ENCODE data around the gene GDF10.

Gene GDF10

DNA sequence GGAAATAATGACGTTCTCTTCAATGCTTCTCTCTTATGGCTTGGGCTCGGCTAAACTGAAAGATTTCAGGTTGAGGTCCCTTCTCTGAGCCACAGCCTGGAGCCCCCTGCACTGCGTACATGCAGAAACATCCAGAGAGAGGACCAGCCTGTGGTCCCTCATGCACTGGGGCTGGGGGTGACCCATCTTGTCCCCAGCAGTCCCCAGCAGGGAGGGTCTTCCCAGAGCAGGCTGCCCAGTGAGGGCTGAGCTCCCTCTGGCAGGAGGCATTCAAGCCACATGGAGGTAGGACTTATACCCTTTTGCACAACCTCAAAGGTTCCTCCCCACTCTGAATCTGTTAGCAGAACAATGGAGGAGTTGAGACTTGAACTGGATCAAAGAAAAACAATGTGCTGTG, 7.4 kb downstream of the GDF10 start:
- peaks cover 25% of the 10 kb centered on the region for H3K4me1 Mint-ChIP-seq
- H3K27ac Mint-ChIP-seq = no peak overlapping the region
- CTCF ChIA-PET = interaction anchor here (0.7 to 10.2 kb wide), 6 partner anchors 10 to 283 kb away, joined by 3 to 288 read pairs (median 4); no protein-coding TSS in a partner anchor

DNA sequence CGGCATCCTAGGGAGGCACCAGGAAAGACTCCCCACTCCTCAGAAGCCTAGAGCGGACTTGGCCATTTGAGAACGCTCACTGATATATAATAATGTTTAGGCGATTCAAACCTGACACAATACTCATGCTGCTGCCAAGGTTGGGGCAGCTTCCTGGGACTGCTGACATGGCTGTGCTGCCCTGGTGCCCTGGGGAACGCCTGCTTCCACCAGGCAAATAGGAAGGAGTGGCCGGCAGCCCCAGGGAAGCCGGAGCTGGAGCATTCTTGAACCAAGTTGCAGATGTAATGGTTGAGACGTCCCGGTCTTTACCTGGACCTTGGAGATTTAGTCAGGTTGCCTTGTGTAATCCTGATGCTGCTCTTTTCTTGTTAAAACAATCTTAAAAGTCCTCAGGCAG, 8.8 kb downstream of the GDF10 start:
- Mint-ChIP-seq H3K27ac (no peak overlapping the region), H3K4me1 (peaks cover 25% of the 10 kb centered on the region), H3K9me3 (no peaks in the 10 kb centered on the region)

More for the DNA sequence above, 7.4 kb downstream of the GDF10 start:
- H3K36me3 Mint-ChIP-seq = no peaks in the 10 kb centered on the region
- H3K4me3 Mint-ChIP-seq = no peak overlapping the region
- peaks cover 25% of the 10 kb centered on the region for H3K27me3 Mint-ChIP-seq
- H3K9me3 Mint-ChIP-seq = no peaks in the 10 kb centered on the region
- no peak for DNase-seq

DNA sequence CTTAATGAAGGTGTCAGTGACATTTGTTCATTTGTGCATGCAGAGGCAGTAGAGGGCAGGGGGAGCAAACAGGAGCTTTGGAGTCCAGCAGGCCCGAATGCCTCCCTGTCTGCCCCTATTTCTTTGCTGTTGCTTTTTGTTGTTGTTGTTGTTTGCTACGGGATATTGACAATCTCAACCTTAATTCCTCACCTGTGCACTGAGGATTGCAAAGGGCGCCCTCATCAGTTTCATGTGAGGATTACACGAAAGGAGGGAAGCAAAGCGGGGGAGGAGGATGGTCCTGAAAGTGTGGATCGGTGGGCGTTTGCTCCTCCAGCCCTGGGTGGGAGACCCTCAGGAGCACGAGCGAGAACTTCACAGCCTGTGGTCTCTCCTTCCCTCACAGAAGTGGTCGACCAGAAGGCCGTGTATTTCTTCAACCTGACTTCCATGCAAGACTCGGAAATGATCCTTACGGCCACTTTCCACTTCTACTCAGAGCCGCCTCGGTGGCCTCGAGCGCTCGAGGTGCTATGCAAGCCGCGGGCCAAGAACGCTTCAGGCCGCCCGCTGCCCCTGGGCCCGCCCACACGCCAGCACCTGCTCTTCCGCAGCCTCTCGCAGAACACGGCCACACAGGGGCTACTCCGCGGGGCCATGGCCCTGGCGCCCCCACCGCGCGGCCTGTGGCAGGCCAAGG, 9.6 kb downstream of the GDF10 start:
- H3K4me3 Mint-ChIP-seq = no peak overlapping the region
- peaks cover 25% of the 10 kb centered on the region for H3K4me1 Mint-ChIP-seq
- CTCF ChIA-PET = interaction anchor here (0.9 to 10.2 kb wide), 3 partner anchors 31 to 261 kb away, joined by 3 to 288 read pairs (median 34); no protein-coding TSS in a partner anchor
- peaks cover 16% of the 10 kb centered on the region for H3K27me3 Mint-ChIP-seq
- DNase-seq = peak; percentile 36
- no peak overlapping the region for H3K27ac Mint-ChIP-seq
- no peaks in the 10 kb centered on the region for H3K9me3 Mint-ChIP-seq
- no peaks in the 10 kb centered on the region for H3K36me3 Mint-ChIP-seq

More for the DNA sequence above, 8.8 kb downstream of the GDF10 start:
- H3K27me3 Mint-ChIP-seq = peaks cover 16% of the 10 kb centered on the region
- no peaks in the 10 kb centered on the region for H3K36me3 Mint-ChIP-seq
- CTCF ChIA-PET = interaction anchor here (10.2 kb wide), 1 partner anchor 260 kb away, joined by 288 read pairs; no protein-coding TSS in a partner anchor
- H3K4me3 Mint-ChIP-seq = no peak overlapping the region
- DNase-seq = no peak

DNA sequence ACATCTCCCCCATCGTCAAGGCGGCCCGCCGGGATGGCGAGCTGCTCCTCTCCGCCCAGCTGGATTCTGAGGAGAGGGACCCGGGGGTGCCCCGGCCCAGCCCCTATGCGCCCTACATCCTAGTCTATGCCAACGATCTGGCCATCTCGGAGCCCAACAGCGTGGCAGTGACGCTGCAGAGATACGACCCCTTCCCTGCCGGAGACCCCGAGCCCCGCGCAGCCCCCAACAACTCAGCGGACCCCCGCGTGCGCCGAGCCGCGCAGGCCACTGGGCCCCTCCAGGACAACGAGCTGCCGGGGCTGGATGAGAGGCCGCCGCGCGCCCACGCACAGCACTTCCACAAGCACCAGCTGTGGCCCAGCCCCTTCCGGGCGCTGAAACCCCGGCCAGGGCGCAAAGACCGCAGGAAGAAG, 10.1 kb downstream of the GDF10 start:
- peaks cover 16% of the 10 kb centered on the region for H3K27me3 Mint-ChIP-seq
- H3K4me1 Mint-ChIP-seq = peaks cover 25% of the 10 kb centered on the region
- CTCF ChIA-PET = interaction anchor here (0.9 to 10.2 kb wide), 3 partner anchors 32 to 262 kb away, joined by 3 to 288 read pairs (median 34); no protein-coding TSS in a partner anchor
- H3K9me3 Mint-ChIP-seq = no peaks in the 10 kb centered on the region
- DNase-seq = no peak
- no peak overlapping the region for H3K27ac Mint-ChIP-seq
- no peak overlapping the region for H3K4me3 Mint-ChIP-seq
- no peaks in the 10 kb centered on the region for H3K36me3 Mint-ChIP-seq

DNA sequence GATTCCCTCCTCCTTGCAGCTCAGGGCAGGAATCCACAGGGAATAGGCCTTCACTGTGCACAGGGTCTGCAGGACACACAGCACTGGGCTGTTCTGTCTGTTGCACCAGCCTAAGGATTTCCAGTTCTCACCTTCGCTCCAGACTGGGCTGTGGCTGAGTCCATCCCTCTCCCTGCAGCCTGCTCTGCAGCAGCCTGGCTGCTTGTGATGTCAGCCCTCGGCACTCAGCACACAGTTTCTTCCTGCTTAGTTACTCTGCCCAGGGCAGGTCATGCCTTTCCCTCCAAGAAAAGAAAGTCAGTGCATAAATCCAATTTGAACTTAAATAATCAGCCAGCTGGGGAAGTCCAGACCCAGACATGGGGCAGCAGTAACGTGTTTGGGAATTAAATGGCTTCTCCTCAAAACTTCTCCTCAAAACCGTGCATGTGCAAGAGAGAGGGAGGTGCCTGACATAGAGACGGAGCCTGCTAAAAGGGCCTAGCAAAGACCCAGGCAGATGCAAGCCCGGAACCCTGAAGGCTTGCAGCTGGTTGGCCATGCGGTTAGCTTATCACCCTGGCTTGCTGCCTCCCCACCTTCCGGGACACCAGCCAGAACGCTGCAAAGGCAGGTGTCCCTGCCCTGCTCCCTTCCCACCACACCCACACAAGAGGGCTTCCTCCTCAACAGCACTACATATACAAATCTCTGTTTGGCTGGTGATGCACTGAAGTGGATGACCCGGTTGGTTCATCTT, 11.4 kb downstream of the GDF10 start:
- Mint-ChIP-seq H3K27me3 (peaks cover 20% of the 10 kb centered on the region), H3K9me3 (no peaks in the 10 kb centered on the region), H3K36me3 (no peaks in the 10 kb centered on the region), H3K4me1 (peaks cover 25% of the 10 kb centered on the region), H3K27ac (peak overlapping the region; percentile 87), H3K4me3 (peak overlapping the region; percentile 21)
- CTCF ChIA-PET = interaction anchor here (0.7 to 10.2 kb wide), 30 partner anchors 8 to 290 kb away, joined by 3 to 288 read pairs (median 4); no protein-coding TSS in a partner anchor
- DNase-seq = peak; percentile 81

DNA sequence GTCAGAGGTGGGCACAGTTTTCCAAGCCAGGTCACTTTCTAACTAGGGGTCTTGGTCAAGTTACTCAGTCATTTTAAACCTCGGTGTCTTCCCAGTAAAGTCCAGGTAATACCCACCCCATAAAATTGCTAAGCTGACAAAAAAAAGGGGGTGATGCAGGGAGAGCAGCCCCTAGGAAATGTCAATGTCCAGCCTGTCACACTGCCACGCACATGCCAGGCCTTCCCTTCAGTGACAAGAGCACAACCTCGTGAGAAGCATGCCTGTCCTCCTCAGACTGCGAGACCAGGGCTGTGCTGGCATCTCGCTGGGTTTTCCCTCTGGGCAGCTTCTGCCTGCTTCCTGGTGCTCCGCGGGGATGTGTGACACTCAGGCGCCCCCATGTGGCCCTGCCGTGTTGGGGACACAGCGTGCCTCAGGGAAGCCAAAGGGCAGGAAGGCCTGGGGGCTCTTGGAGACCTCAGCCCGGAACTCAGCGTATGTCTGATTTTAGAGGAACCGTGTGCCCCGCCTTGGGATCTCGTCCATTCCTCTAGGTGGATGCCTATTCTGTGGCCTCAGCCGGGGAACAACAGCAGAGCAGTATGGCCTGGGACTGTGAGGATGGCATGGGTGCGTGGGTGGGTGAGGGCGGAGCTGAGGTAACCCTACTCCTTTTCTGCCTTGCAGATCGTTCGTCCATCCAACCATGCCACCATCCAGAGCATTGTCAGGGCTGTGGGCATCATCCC, 12.1 kb downstream of the GDF10 start:
- Mint-ChIP-seq H3K4me1 (peaks cover 25% of the 10 kb centered on the region), H3K27ac (peak overlapping the region; percentile 87)

DNA sequence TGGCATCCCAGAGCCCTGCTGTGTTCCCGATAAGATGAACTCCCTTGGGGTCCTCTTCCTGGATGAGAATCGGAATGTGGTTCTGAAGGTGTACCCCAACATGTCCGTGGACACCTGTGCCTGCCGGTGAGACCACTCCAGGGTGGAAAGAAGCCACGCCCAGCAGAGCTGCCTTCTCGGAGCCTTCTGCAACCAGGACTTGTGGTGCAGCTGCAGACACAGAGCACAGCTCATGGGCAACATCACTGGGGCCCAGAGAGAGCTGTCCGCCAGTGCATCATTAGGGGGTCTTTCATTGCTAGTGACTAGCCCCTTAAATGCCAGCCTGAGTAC, 12.6 kb downstream of the GDF10 start:
- no peak overlapping the region for H3K27ac Mint-ChIP-seq
- no peaks in the 10 kb centered on the region for H3K36me3 Mint-ChIP-seq
- H3K9me3 Mint-ChIP-seq = no peaks in the 10 kb centered on the region
- DNase-seq = no peak
- no peak overlapping the region for H3K4me3 Mint-ChIP-seq
- peaks cover 11% of the 10 kb centered on the region for H3K27me3 Mint-ChIP-seq
- peaks cover 25% of the 10 kb centered on the region for H3K4me1 Mint-ChIP-seq
- CTCF ChIA-PET = interaction anchor here (0.9 to 10.2 kb wide), 12 partner anchors 9 to 291 kb away, joined by 3 to 288 read pairs (median 8); no protein-coding TSS in a partner anchor

More for the DNA sequence above, 12.1 kb downstream of the GDF10 start:
- CTCF ChIA-PET = interaction anchor here (0.8 to 10.2 kb wide), 29 partner anchors 8 to 290 kb away, joined by 3 to 288 read pairs (median 4); no protein-coding TSS in a partner anchor
- Mint-ChIP-seq H3K27me3 (peaks cover 15% of the 10 kb centered on the region), H3K9me3 (no peaks in the 10 kb centered on the region), H3K4me3 (peak overlapping the region; percentile 21), H3K36me3 (no peaks in the 10 kb centered on the region)
- DNase-seq = peak; percentile 91

DNA sequence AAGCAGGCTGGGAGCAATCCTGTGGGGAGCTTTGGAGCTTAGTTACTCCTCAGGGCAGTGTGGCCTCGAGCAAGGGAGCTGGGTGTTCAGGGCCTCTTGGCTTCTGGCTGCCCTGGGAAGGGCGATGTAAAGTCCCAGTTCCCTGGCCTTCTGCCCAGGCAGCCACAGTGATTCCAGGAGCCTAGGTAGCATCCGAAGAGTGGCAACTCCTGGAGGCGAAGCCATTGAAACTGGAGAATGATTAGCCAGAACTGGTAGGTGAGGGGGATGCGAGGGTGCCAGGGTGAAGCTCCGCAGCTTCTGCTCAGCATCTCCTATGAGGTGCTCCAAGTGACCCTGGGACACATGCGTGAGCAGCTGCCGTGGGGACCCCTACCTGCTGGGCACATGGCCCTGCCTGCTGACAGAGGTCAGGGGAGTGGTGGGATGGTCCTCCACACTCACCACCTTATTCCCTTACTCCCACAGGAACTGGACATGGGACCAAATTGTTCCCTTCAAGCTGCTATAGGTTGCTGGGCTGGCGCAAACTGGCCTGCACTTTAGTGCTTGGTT, 14.5 kb downstream of the GDF10 start:
- CTCF ChIA-PET = interaction anchor here (0.9 to 10.2 kb wide), 6 partner anchors 9 to 293 kb away, joined by 3 to 288 read pairs (median 22); no protein-coding TSS in a partner anchor
- peaks cover 22% of the 10 kb centered on the region for H3K4me1 Mint-ChIP-seq
- no peaks in the 10 kb centered on the region for H3K9me3 Mint-ChIP-seq
- peaks cover 4% of the 10 kb centered on the region for H3K27me3 Mint-ChIP-seq
- H3K27ac Mint-ChIP-seq = no peak overlapping the region
- DNase-seq = no peak
- H3K4me3 Mint-ChIP-seq = no peak overlapping the region
- no peaks in the 10 kb centered on the region for H3K36me3 Mint-ChIP-seq

DNA sequence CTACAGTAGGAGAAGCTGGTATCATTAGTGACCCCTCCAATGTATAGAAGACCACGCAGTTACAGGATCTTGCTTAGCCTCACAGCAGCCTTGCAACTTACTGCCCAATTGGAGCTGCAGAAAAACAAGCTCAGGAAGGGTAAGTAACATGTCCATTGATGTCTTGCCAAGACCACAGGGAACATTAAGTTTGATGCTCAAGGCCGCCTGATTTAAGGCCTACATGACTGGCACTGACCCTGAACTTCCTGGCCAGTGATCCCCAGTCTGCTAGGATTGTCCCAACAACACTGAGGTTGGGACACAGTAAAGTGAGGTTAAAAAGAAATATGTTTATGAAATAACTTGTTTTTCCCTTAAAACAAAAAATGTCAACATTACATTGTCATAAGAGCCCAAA, 15.4 kb downstream of the GDF10 start:
- Mint-ChIP-seq H3K9me3 (no peaks in the 10 kb centered on the region), H3K27ac (no peak overlapping the region), H3K4me3 (no peak overlapping the region), H3K4me1 (peaks cover 19% of the 10 kb centered on the region), H3K27me3 (peaks cover 4% of the 10 kb centered on the region), H3K36me3 (no peaks in the 10 kb centered on the region)
- CTCF ChIA-PET = interaction anchor here (0.9 to 10.2 kb wide), 3 partner anchors 26 to 291 kb away, joined by 3 to 288 read pairs (median 4); no protein-coding TSS in a partner anchor
- DNase-seq = no peak

DNA sequence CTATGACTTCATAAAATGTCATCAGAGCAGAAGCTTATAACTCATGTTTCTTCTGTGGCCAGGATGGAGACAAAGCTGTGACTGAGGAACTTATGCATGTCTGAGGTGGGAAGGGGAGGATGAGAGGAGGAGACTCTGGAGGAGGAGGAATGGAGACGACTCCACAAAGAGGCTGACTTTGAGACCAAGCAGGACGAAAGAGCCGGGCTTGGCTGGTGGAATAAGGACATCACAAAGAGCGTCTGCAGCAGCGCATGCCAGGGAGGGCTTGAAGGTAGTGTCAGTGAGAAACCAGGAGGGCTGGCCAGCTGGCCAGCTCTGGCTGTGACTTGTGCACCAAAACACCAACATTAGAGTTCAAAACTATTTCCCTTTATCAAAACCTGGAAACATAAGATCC, 16.1 kb downstream of the GDF10 start:
- H3K36me3 Mint-ChIP-seq = no peaks in the 10 kb centered on the region
- peaks cover 4% of the 10 kb centered on the region for H3K27me3 Mint-ChIP-seq
- no peaks in the 10 kb centered on the region for H3K9me3 Mint-ChIP-seq
- no peak overlapping the region for H3K27ac Mint-ChIP-seq
- DNase-seq = no peak
- H3K4me3 Mint-ChIP-seq = no peak overlapping the region
- CTCF ChIA-PET = interaction anchor here (1.2 to 10.2 kb wide), 2 partner anchors 25 to 268 kb away, joined by 4 to 288 read pairs; no protein-coding TSS in a partner anchor
- H3K4me1 Mint-ChIP-seq = peaks cover 12% of the 10 kb centered on the region

DNA sequence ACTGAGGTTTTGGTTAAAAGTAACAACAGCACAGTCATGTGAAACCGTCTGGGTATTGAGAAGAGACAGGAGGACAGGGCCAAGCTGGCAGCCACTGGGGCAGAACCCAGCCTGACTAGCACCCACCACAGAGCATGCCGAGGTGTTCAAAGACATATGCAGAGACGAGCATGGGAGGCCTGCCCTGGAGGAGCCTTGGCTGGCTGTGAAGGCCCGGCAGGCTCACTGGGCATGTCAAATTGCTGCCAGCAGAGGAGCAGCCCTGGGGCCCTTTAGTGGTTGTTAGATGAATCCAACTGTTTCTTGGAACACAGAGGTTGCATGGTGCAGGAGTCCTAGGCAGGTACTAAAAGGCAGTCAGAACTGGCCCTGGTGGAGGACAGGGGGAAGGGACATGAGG, 17.3 kb downstream of the GDF10 start:
- H3K36me3 Mint-ChIP-seq = no peaks in the 10 kb centered on the region
- H3K9me3 Mint-ChIP-seq = no peaks in the 10 kb centered on the region

DNA sequence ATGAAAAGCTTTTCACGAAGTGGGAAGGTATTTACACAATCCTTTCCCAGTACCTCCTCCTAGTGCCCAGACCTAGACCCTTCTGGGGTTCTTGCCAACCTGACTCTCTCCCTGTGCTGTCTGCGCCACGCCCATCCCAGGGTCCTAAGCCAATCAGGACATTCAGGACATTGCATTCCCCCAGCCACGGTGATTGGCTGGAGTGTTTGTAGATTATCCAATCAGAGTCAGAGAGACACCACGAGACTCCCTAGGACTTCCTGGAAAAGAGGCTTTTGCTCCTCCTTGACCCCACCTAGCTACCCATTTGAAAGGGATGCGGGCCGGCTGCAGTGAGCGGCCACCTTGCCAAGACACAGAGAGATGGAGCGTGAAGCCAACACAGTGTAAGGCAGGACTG, 18.7 kb downstream of the GDF10 start:
- no peaks in the 10 kb centered on the region for H3K9me3 Mint-ChIP-seq
- H3K36me3 Mint-ChIP-seq = no peaks in the 10 kb centered on the region
- DNase-seq = no peak
- no peak overlapping the region for H3K27ac Mint-ChIP-seq
- H3K27me3 Mint-ChIP-seq = peaks cover 8% of the 10 kb centered on the region
- CTCF ChIA-PET = no interaction called here
- no peak overlapping the region for H3K4me3 Mint-ChIP-seq
- H3K4me1 Mint-ChIP-seq = no peaks in the 10 kb centered on the region

More for the DNA sequence above, 17.3 kb downstream of the GDF10 start:
- Mint-ChIP-seq H3K27ac (no peak overlapping the region), H3K4me3 (no peak overlapping the region), H3K27me3 (peaks cover 4% of the 10 kb centered on the region), H3K4me1 (peaks cover under 1% of the 10 kb centered on the region)
- CTCF ChIA-PET = interaction anchor here (10.2 kb wide), 1 partner anchor 269 kb away, joined by 288 read pairs; no protein-coding TSS in a partner anchor
- no peak for DNase-seq

DNA sequence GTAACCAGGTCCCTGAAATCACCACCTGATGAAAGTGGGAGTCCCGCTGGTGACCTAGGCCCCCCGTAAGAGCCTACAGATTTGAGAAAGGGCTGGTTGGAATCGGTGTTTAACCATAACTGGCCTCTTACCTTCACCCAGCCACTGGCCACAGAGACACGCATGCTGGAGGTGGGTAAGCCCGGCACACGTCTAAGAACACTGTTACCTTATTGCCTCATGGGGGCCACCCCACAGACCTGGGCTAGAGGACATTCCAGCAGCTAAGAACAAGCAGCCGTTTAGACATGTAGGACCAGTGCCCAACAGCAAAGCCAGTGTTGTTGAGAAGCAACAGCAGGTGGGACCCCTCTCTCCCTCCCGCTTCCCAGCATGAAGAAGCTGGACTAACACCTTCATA, 19.8 kb downstream of the GDF10 start:
- H3K27ac Mint-ChIP-seq = no peak overlapping the region
- H3K4me3 Mint-ChIP-seq = no peak overlapping the region
- CTCF ChIA-PET = interaction anchor here (2.2 kb wide), 1 partner anchor 295 kb away, joined by 10 read pairs; no protein-coding TSS in a partner anchor
- peaks cover 8% of the 10 kb centered on the region for H3K27me3 Mint-ChIP-seq
- DNase-seq = no peak
- no peaks in the 10 kb centered on the region for H3K9me3 Mint-ChIP-seq
- no peaks in the 10 kb centered on the region for H3K36me3 Mint-ChIP-seq
- H3K4me1 Mint-ChIP-seq = no peaks in the 10 kb centered on the region

Measured in activated naive CD4-positive, alpha-beta T cell treated with anti-CD3 and anti-CD28 coated beads, Interleukin-2, amount 10 ng/mL, durations not matched to agents 7 days and 5 days (primary cell).